Ovary (tissue), 9 donors: Measurements from ENCODE around the gene AFF3. TPM values are rescaled to one million over a fixed set of nuclear protein-coding genes. Genes with fewer than 3 reads are reported as not detected.

Source experiments
- DNase-seq, 5 donors: peaks; one replicate each; pipeline ENCODE4 v3.0.0-alpha.2; 2019 to 2020
- H3K27ac ChIP-seq, 2 donors: fragments of 200-600 bp; one replicate each; pipeline versions ENCODE4 v1.5.1 to v1.8.0; 2019 to 2022
- H3K27me3 ChIP-seq: fragments of 200-600 bp; one replicate; pipeline ENCODE4 v1.8.0; 2022
- H3K36me3 ChIP-seq: fragments of 200-600 bp; sonication (generic); one replicate; pipeline ENCODE4 v1.5.1; 2019
- H3K4me1 ChIP-seq: one replicate; pipeline ENCODE4 v1.8.1; 2013; ENCODE audit warnings: mild to moderate bottlenecking, moderate library complexity; ENCODE audit not compliant: insufficient read depth
- H3K4me3 ChIP-seq: fragments of 200-600 bp; sonication (generic); one replicate; pipeline ENCODE4 v1.5.1; 2017
- H3K9me3 ChIP-seq, 2 donors: fragments of 200-600 bp in 1 of 2; sonication (generic) in 1 of 2; one replicate each; pipeline versions ENCODE4 v1.5.1 to v1.8.1; 2013 to 2019; ENCODE audit warnings: mild to moderate bottlenecking in 1 of 2, moderate library complexity in 1 of 2
- CTCF ChIP-seq, 3 donors: fragments of 450-650 bp in 2 of 3; fragments of 200-600 bp in 1 of 3; IDR thresholded peaks; one replicate each; pipeline versions ENCODE4 v1.5.1 to v1.8.0; 2016 to 2022; ENCODE audit warnings: antibody characterized with exemption in 3 of 3, mild to moderate bottlenecking in 1 of 3
- EP300 ChIP-seq: sonication (generic); formaldehyde crosslinking; IDR thresholded peaks from one replicate; pipeline ENCODE4 v1.6.1; 2017; ENCODE audit warnings: antibody characterized with exemption
- POLR2A ChIP-seq: fragments of 450-650 bp; IDR thresholded peaks from one replicate; pipeline ENCODE4 v1.6.1; 2017; ENCODE audit warnings: antibody characterized with exemption, mild to moderate bottlenecking, moderate library complexity
- WGBS, 3 donors: extraction: QIAGEN DNeasy Blood & Tissue Kit in 1 of 3; methylation state at CpG; one replicate each; pipeline versions ENCODE4 v1.1.5 to v1.1.7; 2013 to 2017; 5-methylcytosine and 5-hydroxymethylcytosine counted together
- intact Hi-C, 4 donors: fragments of 100-400 bp; cut with DNase I; formaldehyde crosslinking; loops; one replicate each; pipeline versions ENCODE4 v1.11.0 to v1.15.1; 2022 to 2023
- polyA plus RNA-seq, 2 donors: library from polyadenylated mRNA; stranded (reverse); fragments of 200-250 nt in 1 of 2; fragments of 350-450 nt in 1 of 2; fragmentation: Illumina TruSeq in 1 of 2; extraction: RNeasy Lipid Tissue Mini Kit (QIAGEN cat#74804) in 1 of 2; gene quantifications; one replicate each; pipeline ENCODE4 v1.2.3, GENCODE V29; 2013 to 2014
- total RNA-seq, 7 donors: library from RNA; depleted of rRNA in 2 of 7; stranded (reverse); fragments of >200 nt in 2 of 7; fragmentation: NEBNext Ultra II Directional in 3 of 7; extraction: Animal tissue kit (Norgen Biotek cat#: 25700) in 3 of 7; gene quantifications; one replicate each; pipeline versions ENCODE4 v1.1.0 to v1.2.4, GENCODE V29; 2016 to 2023
- donor health status: DM: no; HTN: no; CAD: no; lungs with moderate emphysema.
- donor health status: DM: no; HTN: no; CAD: no.
- donor health status: Bipolar disorder and iron deficiency.
- donor health status: DM: yes; HTN: yes; CAD: no.
- donor health status: DM: no; HTN: no; CAD: no.
- donor health status: DM: yes; HTN: yes; CAD: no.

AFF3 gene
- total and polyA plus RNA-seq, 9 donors = 5.9 to 40.8 (median 25.7) TPM

DNA sequence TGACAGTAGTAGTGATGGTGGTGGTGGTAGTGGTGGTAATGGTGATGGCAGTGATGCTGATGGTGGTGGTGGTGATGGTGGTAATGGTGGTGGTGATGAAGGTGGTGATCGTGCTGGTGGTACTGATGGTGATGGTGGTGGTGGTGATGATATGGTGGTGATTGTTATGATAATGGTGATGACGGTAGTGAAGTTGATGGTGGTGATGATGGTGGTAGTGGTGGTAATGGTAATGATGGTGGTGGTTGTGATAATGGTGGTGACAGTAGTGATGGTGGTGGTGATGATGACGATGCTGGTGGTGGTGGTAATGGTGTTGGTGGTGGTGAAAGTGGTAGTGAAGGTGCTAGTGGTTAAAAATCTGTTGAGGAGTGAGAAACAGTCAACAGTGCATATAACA lies 125.6 kb downstream of the AFF3 start:
- Histone ChIP-seq H3K4me1 (peaks cover 3% of the 10 kb centered on the region), H3K27ac (no peak overlapping the region), H3K36me3 (no peaks in the 10 kb centered on the region), H3K27me3 (no peaks in the 10 kb centered on the region), H3K9me3 (no peaks in the 10 kb centered on the region), H3K4me3 (no peak overlapping the region)
- WGBS, 3 donors = 98 to 99% (median 98%) methylated on average over 3 of the region's 3 CpGs
- no peak for TF ChIP-seq EP300
- no peak for TF ChIP-seq CTCF (IDR thresholded peaks at IDR 0.05)
- no peak for TF ChIP-seq POLR2A
- intact Hi-C loops = no loop called here
- DNase-seq = no peak

DNA sequence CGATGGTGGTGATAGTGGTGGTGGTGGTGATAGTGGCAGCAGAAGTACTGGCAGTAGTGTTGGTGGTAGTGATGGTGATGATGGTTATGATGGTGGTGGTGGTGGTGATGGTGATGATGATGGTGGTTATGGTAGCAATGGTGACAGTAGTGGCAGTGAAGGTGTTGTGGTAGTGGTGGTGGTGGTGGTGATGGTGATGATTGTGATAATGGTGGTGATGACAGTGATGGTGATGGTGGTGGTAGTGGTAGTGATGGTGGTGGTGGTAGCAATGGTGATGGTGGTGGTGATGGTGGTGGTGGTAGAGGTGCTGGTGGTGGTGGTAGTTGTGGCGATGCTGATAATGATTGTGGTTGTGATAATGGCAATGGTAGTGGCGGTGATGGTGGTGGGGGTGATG lies 126.5 kb downstream of the AFF3 start:
- no peak for DNase-seq
- H3K4me1 ChIP-seq = peaks cover 9% of the 10 kb centered on the region
- intact Hi-C loops = no loop called here
- H3K27me3 ChIP-seq = no peaks in the 10 kb centered on the region
- no peak for TF ChIP-seq CTCF (IDR thresholded peaks at IDR 0.05)
- no peak for TF ChIP-seq POLR2A
- no peak for TF ChIP-seq EP300
- H3K4me3 ChIP-seq = no peak overlapping the region
- WGBS, 3 donors = 97 to 99% (median 97%) methylated on average over 3 of the region's 3 CpGs
- no peak overlapping the region for H3K27ac ChIP-seq
- H3K36me3 ChIP-seq = no peaks in the 10 kb centered on the region
- no peaks in the 10 kb centered on the region for H3K9me3 ChIP-seq

DNA sequence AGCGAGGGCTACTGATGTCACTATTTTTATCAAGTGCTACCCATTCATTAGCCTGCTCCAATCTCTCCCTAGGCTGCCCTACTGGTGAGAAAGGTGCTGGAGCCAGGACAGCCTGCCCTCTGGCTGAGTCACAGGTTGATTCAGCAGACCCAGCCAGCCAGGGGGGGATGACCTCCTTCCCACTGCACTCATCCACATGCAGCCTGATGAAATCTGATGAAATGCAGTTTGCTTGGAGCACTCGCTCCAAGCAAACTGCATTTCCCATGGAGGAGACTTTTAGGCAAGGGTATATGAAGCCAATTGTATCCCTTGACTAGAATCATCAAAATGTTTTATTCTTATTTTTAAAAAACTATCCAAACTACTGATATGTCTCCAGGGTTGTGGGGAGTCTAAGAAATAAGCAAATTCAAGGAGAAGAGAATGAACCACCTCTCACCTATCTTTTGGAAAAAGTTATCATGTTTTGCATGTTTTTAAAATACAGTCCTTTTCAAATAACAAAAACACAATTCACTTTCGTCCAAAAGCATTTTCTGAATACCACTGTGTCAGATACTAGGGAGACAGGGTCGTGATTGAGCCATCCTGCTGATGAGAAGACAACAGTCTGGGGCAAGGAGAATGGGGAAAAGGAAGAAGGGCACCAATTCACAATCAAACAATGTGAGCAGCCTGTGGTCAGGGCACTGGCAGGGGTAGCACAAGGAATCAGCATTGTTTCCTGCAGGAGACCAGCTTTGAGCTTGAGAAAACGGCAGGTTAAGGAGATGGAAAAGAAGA lies 128.3 kb downstream of the AFF3 start:
- H3K36me3 ChIP-seq = no peaks in the 10 kb centered on the region
- H3K27me3 ChIP-seq = no peaks in the 10 kb centered on the region
- no peaks in the 10 kb centered on the region for H3K9me3 ChIP-seq
- WGBS, 3 donors = 23 to 36% (median 29%) methylated on average over 5 of the region's 5 CpGs
- peaks cover 9% of the 10 kb centered on the region for H3K4me1 ChIP-seq
- intact Hi-C loops = no loop called here
- H3K4me3 ChIP-seq = no peak overlapping the region
- peak; percentile 66 to 77 (median 70) for DNase-seq
- no peak for TF ChIP-seq CTCF (IDR thresholded peaks at IDR 0.05)
- TF ChIP-seq POLR2A = no peak
- TF ChIP-seq EP300 = no peak
- no peak overlapping the region for H3K27ac ChIP-seq

- Histone ChIP-seq H3K27ac (no peak overlapping the region), H3K36me3 (no peaks in the 10 kb centered on the region), H3K4me1 (peaks cover 9% of the 10 kb centered on the region), H3K9me3 (no peaks in the 10 kb centered on the region), H3K27me3 (no peaks in the 10 kb centered on the region), H3K4me3 (no peak overlapping the region)
- TF ChIP-seq EP300 = no peak
- TF ChIP-seq POLR2A = no peak
- no peak for TF ChIP-seq CTCF (IDR thresholded peaks at IDR 0.05)
- 96 to 97% (median 97%) methylated on average over 5 of the region's 5 CpGs for WGBS, 3 donors
- DNase-seq = no peak
- intact Hi-C loops = no loop called here
Observed at GRCh38 chr2:100012561-100012960, 129.8 kb downstream of the AFF3 start.
